ENCODE measurements around the gene KANK4.
"Not testable (repeated sequence)": the region's sequence is repeated elsewhere in the genome, so short reads cannot be mapped to it uniquely, and the experiment has no call there.

Gene KANK4

GRCh38 chr1:62229932-62230331 lies 89.3 kb downstream of the KANK4 start:
- no peak overlapping the region for H3K4me3 ChIP-seq (ENCODE audit: insufficient read depth, low read depth, low read length, poor library complexity, severe bottlenecking)
- no peaks in the 10 kb centered on the region for H3K4me1 ChIP-seq (ENCODE audit: control insufficient read depth, insufficient read depth, low read length, poor library complexity, severe bottlenecking)
- H3K27ac ChIP-seq (ENCODE audit: insufficient read depth, low read length, poor library complexity, severe bottlenecking) = no peak overlapping the region
- H3K36me3 ChIP-seq (ENCODE audit: control insufficient read depth, insufficient read depth, low read length) = no peaks in the 10 kb centered on the region
- no peaks in the 10 kb centered on the region for H3K9me3 ChIP-seq (ENCODE audit: control insufficient read depth, low read length)
- H3K27me3 ChIP-seq (replicated peaks; ENCODE audit: control insufficient read depth, insufficient read depth, low read length, poor library complexity, severe bottlenecking) = no peaks in the 10 kb centered on the region
- DNase-seq = no peak

- no peaks in the 10 kb centered on the region for H3K36me3 ChIP-seq (ENCODE audit: control insufficient read depth, insufficient read depth, low read length)
- no peaks in the 10 kb centered on the region for H3K9me3 ChIP-seq (ENCODE audit: control insufficient read depth, low read length)
- no peak for DNase-seq
- H3K4me3 ChIP-seq (ENCODE audit: insufficient read depth, low read depth, low read length, poor library complexity, severe bottlenecking) = no peak overlapping the region
- H3K27ac ChIP-seq (ENCODE audit: insufficient read depth, low read length, poor library complexity, severe bottlenecking) = no peak overlapping the region
- no peaks in the 10 kb centered on the region for H3K4me1 ChIP-seq (ENCODE audit: control insufficient read depth, insufficient read depth, low read length, poor library complexity, severe bottlenecking)
- H3K27me3 ChIP-seq (replicated peaks; ENCODE audit: control insufficient read depth, insufficient read depth, low read length, poor library complexity, severe bottlenecking) = no peaks in the 10 kb centered on the region
These were observed 89.8 kb downstream of the KANK4 start for GRCh38 chr1:62229468-62229867.

GRCh38 chr1:62228883-62229187 lies 90.4 kb downstream of the KANK4 start:
- Histone ChIP-seq H3K9me3 (ENCODE audit: control insufficient read depth, low read length) (no peaks in the 10 kb centered on the region), H3K4me1 (ENCODE audit: control insufficient read depth, insufficient read depth, low read length, poor library complexity, severe bottlenecking) (no peaks in the 10 kb centered on the region), H3K36me3 (ENCODE audit: control insufficient read depth, insufficient read depth, low read length) (no peaks in the 10 kb centered on the region), H3K27ac (ENCODE audit: insufficient read depth, low read length, poor library complexity, severe bottlenecking) (no peak overlapping the region), H3K27me3 (replicated peaks; ENCODE audit: control insufficient read depth, insufficient read depth, low read length, poor library complexity, severe bottlenecking) (no peaks in the 10 kb centered on the region), H3K4me3 (ENCODE audit: insufficient read depth, low read depth, low read length, poor library complexity, severe bottlenecking) (no peak overlapping the region)
- DNase-seq = no peak

- Histone ChIP-seq H3K9me3 (ENCODE audit: control insufficient read depth, low read length) (no peaks in the 10 kb centered on the region), H3K27me3 (replicated peaks; ENCODE audit: control insufficient read depth, insufficient read depth, low read length, poor library complexity, severe bottlenecking) (no peaks in the 10 kb centered on the region), H3K27ac (ENCODE audit: insufficient read depth, low read length, poor library complexity, severe bottlenecking) (no peak overlapping the region), H3K4me1 (ENCODE audit: control insufficient read depth, insufficient read depth, low read length, poor library complexity, severe bottlenecking) (no peaks in the 10 kb centered on the region), H3K36me3 (ENCODE audit: control insufficient read depth, insufficient read depth, low read length) (no peaks in the 10 kb centered on the region), H3K4me3 (ENCODE audit: insufficient read depth, low read depth, low read length, poor library complexity, severe bottlenecking) (no peak overlapping the region)
- no peak for DNase-seq
These were observed 90.9 kb downstream of the KANK4 start for GRCh38 chr1:62228136-62228882.

GRCh38 chr1:62227496-62227895 lies 91.7 kb downstream of the KANK4 start:
- Histone ChIP-seq H3K9me3 (ENCODE audit: control insufficient read depth, low read length) (no peaks in the 10 kb centered on the region), H3K4me3 (ENCODE audit: insufficient read depth, low read depth, low read length, poor library complexity, severe bottlenecking) (no peak overlapping the region)

GRCh38 chr1:62224182-62224581 lies 95.1 kb downstream of the KANK4 start:
- Histone ChIP-seq H3K4me1 (ENCODE audit: control insufficient read depth, insufficient read depth, low read length, poor library complexity, severe bottlenecking) (no peaks in the 10 kb centered on the region), H3K27ac (ENCODE audit: insufficient read depth, low read length, poor library complexity, severe bottlenecking) (no peak overlapping the region), H3K4me3 (ENCODE audit: insufficient read depth, low read depth, low read length, poor library complexity, severe bottlenecking) (no peak overlapping the region), H3K27me3 (replicated peaks; ENCODE audit: control insufficient read depth, insufficient read depth, low read length, poor library complexity, severe bottlenecking) (no peaks in the 10 kb centered on the region), H3K36me3 (ENCODE audit: control insufficient read depth, insufficient read depth, low read length) (no peaks in the 10 kb centered on the region), H3K9me3 (ENCODE audit: control insufficient read depth, low read length) (no peaks in the 10 kb centered on the region)
- no peak for DNase-seq

More at GRCh38 chr1:62227496-62227895, 91.7 kb downstream of the KANK4 start:
- no peaks in the 10 kb centered on the region for H3K4me1 ChIP-seq (ENCODE audit: control insufficient read depth, insufficient read depth, low read length, poor library complexity, severe bottlenecking)
- H3K27me3 ChIP-seq (replicated peaks; ENCODE audit: control insufficient read depth, insufficient read depth, low read length, poor library complexity, severe bottlenecking) = no peaks in the 10 kb centered on the region
- H3K27ac ChIP-seq (ENCODE audit: insufficient read depth, low read length, poor library complexity, severe bottlenecking) = no peak overlapping the region
- DNase-seq = no peak
- H3K36me3 ChIP-seq (ENCODE audit: control insufficient read depth, insufficient read depth, low read length) = no peaks in the 10 kb centered on the region

GRCh38 chr1:62222321-62222720 lies 96.9 kb downstream of the KANK4 start:
- H3K36me3 ChIP-seq (ENCODE audit: control insufficient read depth, insufficient read depth, low read length) = no peaks in the 10 kb centered on the region
- H3K27ac ChIP-seq (ENCODE audit: insufficient read depth, low read length, poor library complexity, severe bottlenecking) = no peak overlapping the region
- no peaks in the 10 kb centered on the region for H3K9me3 ChIP-seq (ENCODE audit: control insufficient read depth, low read length)
- no peak overlapping the region for H3K4me3 ChIP-seq (ENCODE audit: insufficient read depth, low read depth, low read length, poor library complexity, severe bottlenecking)
- H3K4me1 ChIP-seq (ENCODE audit: control insufficient read depth, insufficient read depth, low read length, poor library complexity, severe bottlenecking) = no peaks in the 10 kb centered on the region
- no peaks in the 10 kb centered on the region for H3K27me3 ChIP-seq (replicated peaks; ENCODE audit: control insufficient read depth, insufficient read depth, low read length, poor library complexity, severe bottlenecking)
- no peak for DNase-seq

- DNase-seq = no peak
- no peaks in the 10 kb centered on the region for H3K4me1 ChIP-seq (ENCODE audit: control insufficient read depth, insufficient read depth, low read length, poor library complexity, severe bottlenecking)
- H3K27me3 ChIP-seq (replicated peaks; ENCODE audit: control insufficient read depth, insufficient read depth, low read length, poor library complexity, severe bottlenecking) = no peaks in the 10 kb centered on the region
- no peak overlapping the region for H3K4me3 ChIP-seq (ENCODE audit: insufficient read depth, low read depth, low read length, poor library complexity, severe bottlenecking)
- H3K36me3 ChIP-seq (ENCODE audit: control insufficient read depth, insufficient read depth, low read length) = no peaks in the 10 kb centered on the region
- no peak overlapping the region for H3K27ac ChIP-seq (ENCODE audit: insufficient read depth, low read length, poor library complexity, severe bottlenecking)
- no peaks in the 10 kb centered on the region for H3K9me3 ChIP-seq (ENCODE audit: control insufficient read depth, low read length)
These were observed 98.1 kb downstream of the KANK4 start for GRCh38 chr1:62221171-62221570.

GRCh38 chr1:62220456-62220855 lies 98.8 kb downstream of the KANK4 start:
- not testable (repeated sequence) for H3K36me3 ChIP-seq (ENCODE audit: control insufficient read depth, insufficient read depth, low read length); H3K9me3 ChIP-seq (ENCODE audit: control insufficient read depth, low read length); DNase-seq; H3K27ac ChIP-seq (ENCODE audit: insufficient read depth, low read length, poor library complexity, severe bottlenecking); H3K4me3 ChIP-seq (ENCODE audit: insufficient read depth, low read depth, low read length, poor library complexity, severe bottlenecking); H3K4me1 ChIP-seq (ENCODE audit: control insufficient read depth, insufficient read depth, low read length, poor library complexity, severe bottlenecking); H3K27me3 ChIP-seq (replicated peaks; ENCODE audit: control insufficient read depth, insufficient read depth, low read length, poor library complexity, severe bottlenecking)

GRCh38 chr1:62218604-62219003 lies 100.6 kb downstream of the KANK4 start:
- H3K27ac ChIP-seq (ENCODE audit: insufficient read depth, low read length, poor library complexity, severe bottlenecking) = no peak overlapping the region
- H3K36me3 ChIP-seq (ENCODE audit: control insufficient read depth, insufficient read depth, low read length) = no peaks in the 10 kb centered on the region
- DNase-seq = no peak
- no peaks in the 10 kb centered on the region for H3K4me1 ChIP-seq (ENCODE audit: control insufficient read depth, insufficient read depth, low read length, poor library complexity, severe bottlenecking)
- no peaks in the 10 kb centered on the region for H3K27me3 ChIP-seq (replicated peaks; ENCODE audit: control insufficient read depth, insufficient read depth, low read length, poor library complexity, severe bottlenecking)
- H3K4me3 ChIP-seq (ENCODE audit: insufficient read depth, low read depth, low read length, poor library complexity, severe bottlenecking) = no peak overlapping the region
- no peaks in the 10 kb centered on the region for H3K9me3 ChIP-seq (ENCODE audit: control insufficient read depth, low read length)

Data from effector memory CD4-positive, alpha-beta T cell (primary cell).